GM18499 (cell line): ENCODE data around the gene ABHD17B.
"Not testable (repeated sequence)": the region's sequence is repeated elsewhere in the genome, so short reads cannot be mapped to it uniquely, and the experiment has no call there.

Experiments
- ATAC-seq: cut with Tn5 transposase; IDR thresholded peaks from one replicate; pipeline ENCODE4 v1.9.1; 2021; ENCODE audit warnings: moderate number of reproducible peaks; ENCODE audit not compliant: insufficient read depth, unreplicated experiment

Gene ABHD17B

DNA sequence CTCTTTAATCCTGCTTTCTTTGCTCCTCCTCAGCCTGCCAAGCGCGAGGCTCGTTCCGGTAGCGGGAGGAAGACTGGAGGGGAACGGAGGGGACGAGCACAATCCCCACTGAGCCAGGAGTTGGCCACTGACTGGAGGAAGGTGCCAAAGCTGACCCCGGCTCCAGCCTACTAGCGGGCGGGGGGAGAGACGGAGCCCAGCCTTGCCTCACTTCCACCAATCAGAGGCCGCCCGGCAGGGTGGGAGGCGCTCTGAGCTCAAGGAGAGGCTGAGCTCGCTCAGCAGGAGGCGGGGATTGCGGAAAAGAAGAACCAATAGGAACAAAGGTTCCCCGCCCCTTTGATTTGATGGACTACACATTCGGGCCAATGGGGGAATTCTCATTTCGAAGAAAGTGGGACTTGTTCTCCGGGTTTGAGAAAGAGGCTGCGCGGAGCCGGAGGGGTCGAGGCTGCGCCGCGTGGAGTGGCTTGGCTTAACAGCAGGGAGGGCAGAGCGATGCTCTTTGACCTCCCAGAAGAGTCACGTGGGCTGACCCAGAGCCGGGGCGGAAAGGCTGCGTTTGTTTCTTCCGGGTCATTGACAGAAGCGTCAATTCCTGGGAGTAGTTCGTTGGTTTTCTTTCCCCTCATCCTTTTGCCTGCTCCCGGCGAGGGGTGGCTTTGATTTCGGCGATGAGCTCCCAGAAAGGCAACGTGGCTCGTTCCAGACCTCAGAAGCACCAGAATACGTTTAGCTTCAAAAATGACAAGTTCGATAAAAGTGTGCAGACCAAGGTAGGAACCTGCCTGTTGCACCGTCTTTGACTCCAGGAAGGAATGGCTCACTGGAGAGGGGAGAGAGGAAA, at the start of gene ABHD17B, which contains the start of gene C9orf85:
Gene ABHD17B (minus strand): TSS at position 133 of the 847 bp plus-strand sequence. CDS start 36,113 bp downstream, outside the sequence.
Gene C9orf85 (plus strand): TSS at position 579 of the 847 bp plus-strand sequence. CDS start 96 bp downstream, at position 675.
- ATAC-seq = peak; percentile 96

DNA sequence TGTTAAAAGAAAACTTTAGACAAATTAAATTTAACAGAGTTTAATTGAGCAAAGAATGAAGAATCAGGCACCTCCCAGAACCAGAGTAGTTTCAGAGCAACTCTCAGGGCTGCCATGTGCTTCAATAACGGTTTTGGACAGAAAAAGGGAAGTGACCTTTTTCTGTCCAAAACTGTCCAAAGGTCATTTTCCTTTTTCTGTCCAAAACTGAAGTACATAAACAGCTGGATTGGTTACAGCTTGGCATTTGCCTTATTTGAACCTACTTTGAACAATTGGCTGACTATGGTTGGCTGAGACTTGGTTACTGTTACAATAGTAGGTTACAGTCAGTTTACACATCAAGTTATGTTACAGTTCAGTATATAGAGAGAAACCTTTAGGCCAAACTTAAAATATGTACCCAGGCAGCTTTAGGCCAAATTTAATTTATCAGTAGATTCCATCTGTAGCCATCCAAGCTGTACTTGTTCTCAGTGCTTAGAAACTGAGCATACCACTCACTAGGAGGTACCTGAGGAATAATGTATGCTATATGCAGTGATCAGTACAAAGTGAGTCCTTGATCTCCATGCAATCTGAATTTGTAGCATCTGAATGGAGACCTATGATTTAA, 44.4 kb upstream of the ABHD17B start:
- no peak for ATAC-seq

GRCh38 chr9:71954652-71955051, 43.7 kb upstream of the ABHD17B start:
- not testable (repeated sequence) for ATAC-seq

DNA sequence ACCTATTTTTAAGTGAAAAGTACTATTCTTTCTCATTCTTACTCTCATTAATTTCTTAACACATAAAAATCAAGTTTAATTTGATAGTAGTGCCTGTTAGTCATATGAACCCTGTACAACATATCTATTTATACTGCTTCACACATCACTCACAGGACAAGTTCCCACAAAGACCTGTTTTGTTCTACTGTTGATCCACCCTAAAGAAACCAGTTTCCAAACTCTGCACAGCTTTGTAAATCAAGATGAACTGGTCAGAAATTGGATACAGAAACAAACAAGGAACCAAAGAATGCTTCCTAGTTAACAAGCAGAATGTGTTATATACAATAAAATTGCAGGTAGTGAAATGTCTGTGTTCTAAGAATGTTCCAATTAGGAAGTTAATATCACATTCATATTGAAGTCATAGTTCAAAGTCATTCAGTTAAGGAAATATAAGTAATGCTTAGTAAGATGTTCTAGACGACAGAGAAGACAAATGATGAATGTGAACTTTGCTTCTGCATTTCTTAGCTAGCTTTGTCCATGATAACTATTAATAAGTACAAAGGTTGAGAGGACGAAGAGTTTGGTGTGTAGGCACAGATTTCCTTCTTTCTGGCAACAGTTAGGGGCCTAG, 33.9 kb upstream of the ABHD17B start:
- ATAC-seq = no peak

DNA sequence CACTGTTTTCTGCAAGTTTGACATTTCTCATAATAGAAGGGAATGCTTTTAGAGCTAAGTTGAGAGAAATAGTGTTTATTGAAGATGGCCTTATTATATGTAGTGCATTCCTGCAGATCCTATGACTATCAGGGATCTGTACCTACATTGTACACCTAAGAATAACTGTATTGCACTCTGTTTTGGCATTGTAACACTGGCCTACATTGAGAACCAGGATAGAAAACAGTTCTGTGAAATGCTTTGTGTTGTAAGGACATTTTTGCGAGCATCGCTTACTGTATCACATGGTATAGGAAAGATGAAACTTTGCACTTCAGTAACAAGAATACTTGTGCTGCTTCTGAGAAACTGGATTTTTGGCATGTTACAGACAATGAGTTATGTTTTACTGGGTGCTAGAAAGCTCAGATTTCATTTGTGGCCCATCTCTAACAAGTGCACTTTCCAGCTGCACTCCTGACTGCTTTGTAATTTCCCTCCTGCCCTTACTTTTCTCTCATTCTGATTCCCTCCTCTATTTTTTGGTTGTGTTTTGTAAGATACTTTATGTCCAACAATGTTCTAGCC, 31.1 kb upstream of the ABHD17B start:
- ATAC-seq = no peak

GRCh38 chr9:71941060-71941568, 30.1 kb upstream of the ABHD17B start:
- ATAC-seq = no peak

GRCh38 chr9:71937898-71938297, 26.9 kb upstream of the ABHD17B start:
- no peak for ATAC-seq

GRCh38 chr9:71937070-71937625, 26.2 kb upstream of the ABHD17B start:
- ATAC-seq = no peak

GRCh38 chr9:71936066-71936465, 25.1 kb upstream of the ABHD17B start:
- ATAC-seq = no peak

DNA sequence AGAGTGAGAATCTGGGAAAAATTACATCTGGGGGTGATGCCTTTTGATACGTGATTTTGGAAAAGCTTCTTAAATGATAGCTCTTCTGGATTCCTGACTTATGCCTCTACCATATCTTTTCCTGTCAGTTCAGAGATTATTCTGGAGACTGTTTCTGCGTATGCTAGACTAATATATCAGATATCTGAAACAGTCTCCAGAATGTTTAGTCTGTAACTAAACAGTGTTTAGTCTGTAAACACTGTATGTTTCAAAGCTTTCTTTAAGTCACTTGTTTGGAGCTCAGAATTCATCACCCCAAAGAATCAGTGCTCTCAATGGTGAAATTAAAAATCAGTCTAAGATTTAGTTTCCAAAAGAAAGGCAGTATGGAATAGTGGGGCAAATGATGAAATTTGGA, 20.2 kb upstream of the ABHD17B start:
- no peak for ATAC-seq

GRCh38 chr9:71929791-71930440, 18.9 kb upstream of the ABHD17B start:
- no peak for ATAC-seq

- no peak for ATAC-seq
Measured at GRCh38 chr9:71929223-71929622, 18.2 kb upstream of the ABHD17B start.

DNA sequence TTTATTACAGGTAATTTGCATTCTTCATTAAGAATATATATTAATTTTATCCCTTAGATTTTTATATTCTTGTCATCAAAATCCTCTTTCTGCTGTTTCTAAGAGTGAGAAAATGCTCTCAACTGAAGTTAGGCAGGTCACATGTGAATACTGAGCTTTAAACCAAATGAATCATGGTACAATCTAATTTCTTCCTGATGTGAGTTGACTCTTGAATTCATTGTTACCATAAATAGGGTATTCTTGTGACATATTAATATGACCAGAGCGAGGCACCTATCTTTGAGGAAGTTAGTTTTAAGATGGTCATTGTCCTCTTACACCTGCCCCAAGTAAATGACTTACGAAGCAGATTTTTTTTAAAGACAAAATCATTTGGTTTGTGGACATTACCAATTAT, 17.8 kb upstream of the ABHD17B start:
- ATAC-seq = no peak

DNA sequence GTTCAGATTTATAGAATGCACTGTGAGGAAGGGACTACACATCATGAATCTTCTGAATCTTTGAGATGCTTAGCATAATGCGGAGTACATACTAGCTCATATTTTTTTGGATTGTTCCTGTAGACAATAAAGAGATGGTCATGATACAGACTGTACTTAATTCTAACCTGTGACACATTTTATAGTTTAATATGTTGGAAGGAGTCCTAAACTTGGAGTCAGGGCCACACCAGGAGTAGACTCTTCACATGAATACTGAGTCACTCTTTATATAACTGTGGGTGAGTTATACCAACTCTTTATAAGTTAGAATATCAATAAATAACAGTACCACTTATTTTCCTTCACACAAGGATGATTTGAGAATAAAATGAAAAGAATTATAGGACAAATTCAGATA, 17.4 kb upstream of the ABHD17B start:
- ATAC-seq = no peak

DNA sequence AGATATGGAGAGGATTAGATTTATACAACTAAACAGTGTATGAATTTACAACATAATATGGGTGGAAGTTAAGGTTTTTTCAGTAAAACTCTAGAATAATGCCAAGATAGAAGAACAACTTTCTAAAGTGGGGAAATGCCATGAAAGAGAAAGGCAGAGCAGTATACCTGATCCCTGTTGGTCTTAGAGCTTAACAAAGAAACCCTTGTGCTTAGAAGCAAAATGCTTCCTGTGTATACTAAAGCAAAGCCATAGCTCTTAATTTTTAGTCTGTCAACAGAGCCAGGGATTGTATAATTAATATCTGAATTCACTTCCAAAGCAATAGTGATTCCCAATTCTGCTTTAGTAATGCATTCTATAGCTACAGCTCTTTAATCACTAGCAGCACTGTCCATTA, 14.8 kb upstream of the ABHD17B start:
- ATAC-seq = no peak

- ATAC-seq = no peak
Measured at GRCh38 chr9:71924576-71924975, 13.6 kb upstream of the ABHD17B start.

DNA sequence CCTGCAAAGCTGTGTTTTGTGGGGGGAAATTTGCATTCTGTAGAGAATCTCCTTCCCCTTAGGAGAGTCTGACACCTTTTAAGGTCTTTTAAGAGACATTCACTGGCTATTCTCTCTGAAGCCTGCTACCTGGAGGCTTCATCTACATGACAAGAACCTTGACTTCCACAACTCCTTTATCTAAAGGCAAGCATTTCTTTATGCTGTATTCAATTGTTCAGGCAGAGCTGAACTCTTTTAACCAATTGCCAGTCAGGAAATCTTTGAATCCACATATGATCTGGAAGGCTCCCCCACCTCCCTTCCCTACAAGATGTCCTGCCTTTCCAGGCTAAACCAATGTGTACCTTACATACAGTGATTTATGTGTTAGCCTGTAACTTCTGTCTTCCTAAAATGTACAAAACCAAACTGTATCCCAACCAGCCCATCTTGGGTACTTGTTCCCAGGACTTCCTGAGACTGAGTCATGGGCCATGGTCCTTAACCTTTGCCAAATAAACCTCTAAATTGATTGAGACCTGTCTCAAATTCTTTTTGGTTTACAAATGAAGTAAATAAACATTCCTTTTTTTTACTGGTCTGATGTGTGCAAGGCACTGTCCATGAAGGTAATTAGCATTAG, 10.3 kb upstream of the ABHD17B start:
- ATAC-seq = no peak

DNA sequence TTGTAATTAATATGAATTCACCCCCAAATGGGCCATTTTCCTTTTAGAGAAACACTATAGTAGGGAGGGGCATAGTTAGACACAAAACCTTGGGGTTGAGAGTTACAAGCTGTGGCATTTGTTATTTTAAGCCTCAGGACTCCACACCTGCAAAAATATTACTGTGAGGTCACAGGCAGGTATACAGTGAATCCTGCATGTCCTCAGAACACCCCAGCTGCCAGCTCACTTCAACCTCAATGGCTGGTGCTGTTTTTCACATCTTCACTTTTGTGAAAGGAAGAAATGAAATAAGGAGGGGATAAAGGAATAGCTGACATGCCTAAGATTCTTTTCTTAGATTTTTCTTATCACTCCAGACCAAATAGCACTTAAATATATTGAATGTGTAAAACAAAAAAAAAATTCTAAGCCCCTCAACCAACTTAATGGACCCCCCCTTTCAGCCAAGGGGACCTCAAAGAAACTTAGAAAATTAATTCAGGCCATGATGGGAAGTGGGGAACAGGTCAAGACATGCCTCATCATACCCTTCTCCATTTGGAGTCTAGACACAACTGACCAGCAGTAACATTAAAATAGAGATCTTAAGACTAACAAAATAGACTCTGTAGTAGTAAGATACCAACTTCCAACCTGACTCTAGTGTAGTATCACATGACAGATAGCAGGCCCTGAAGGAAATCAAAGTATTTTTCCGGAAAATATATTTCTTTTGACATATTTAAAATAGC, 9.6 kb upstream of the ABHD17B start:
- ATAC-seq = no peak

DNA sequence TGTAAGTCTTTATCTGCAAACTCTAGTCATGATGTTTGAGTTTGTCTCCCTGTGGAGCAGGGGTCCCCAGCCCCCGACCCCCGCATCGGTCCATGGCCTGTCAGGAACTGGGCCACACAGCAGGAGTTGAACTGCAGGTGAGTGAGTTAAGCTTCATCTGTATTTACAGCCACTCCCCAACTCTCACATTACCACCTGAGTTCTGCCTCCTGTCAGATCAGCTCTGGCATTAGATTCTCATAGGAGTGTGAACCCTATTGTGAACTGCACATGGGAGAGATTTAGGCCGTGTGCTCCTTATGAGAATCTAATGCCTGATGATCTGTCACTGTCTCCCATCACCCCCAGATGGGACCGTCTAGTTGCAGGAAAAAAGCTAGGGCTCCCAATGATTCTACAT, 7.4 kb upstream of the ABHD17B start:
- ATAC-seq = no peak
